ENCODE data around the gene CCDC177.

The CCDC177 gene

GRCh38 chr14:69613312-69614073 lies 38.8 kb upstream of the CCDC177 start:
- TF ChIP-seq ZBTB6 (tag by site-specific recombination; IDR thresholded peaks at IDR 0.05), result no peak
- peak; percentile 44 for TF ChIP-seq FEZF1 (tag by site-specific recombination; IDR thresholded peaks at IDR 0.05)
- TF ChIP-seq ZNF24 (tag by site-specific recombination; IDR thresholded peaks at IDR 0.05), result peak; percentile 75; the same call in 1 of the 2 replicates
- ChIA-PET POLR2A (interaction anchor here (0.7 kb wide), 1 partner anchor 15 kb away, joined by 3 read pairs; no protein-coding TSS in a partner anchor), CTCF (interaction anchor here (0.7 to 1.6 kb wide), 2 partner anchors 25 to 114 kb away, joined by 3 to 6 read pairs; no protein-coding TSS in a partner anchor)
- H3K4me1 ChIP-seq (ENCODE audit: control insufficient read depth, insufficient read depth, low read length), result peaks cover 25% of the 10 kb centered on the region
- H3K9me3 ChIP-seq (ENCODE audit: control insufficient read depth, insufficient read depth, low read depth, low read length), result no peaks in the 10 kb centered on the region
- no peak overlapping the region for H3K27ac ChIP-seq (ENCODE audit: extremely low read depth, low read depth, low read length)
- H3K36me3 ChIP-seq (ENCODE audit: control insufficient read depth in 2 of 2, insufficient read depth in 1 of 2, low read length in 2 of 2), result no peaks in the 10 kb centered on the region
- H3K4me3 ChIP-seq (ENCODE audit: low read depth, low read length), result no peak overlapping the region

- ChIA-PET CTCF (interaction anchor here (1.6 kb wide), 1 partner anchor 114 kb away, joined by 6 read pairs; no protein-coding TSS in a partner anchor), POLR2A (interaction anchor here (0.7 kb wide), 1 partner anchor 16 kb away, joined by 3 read pairs; no protein-coding TSS in a partner anchor)
- peak overlapping the region; percentile 73; the same call in 1 of the 2 replicates for H3K27ac ChIP-seq (ENCODE audit: extremely low read depth, low read depth, low read length)
- no peaks in the 10 kb centered on the region for H3K9me3 ChIP-seq (ENCODE audit: control insufficient read depth, insufficient read depth, low read depth, low read length)
- peaks cover 25% of the 10 kb centered on the region for H3K4me1 ChIP-seq (ENCODE audit: control insufficient read depth, insufficient read depth, low read length)
- no peaks in the 10 kb centered on the region for H3K36me3 ChIP-seq (ENCODE audit: control insufficient read depth in 2 of 2, insufficient read depth in 1 of 2, low read length in 2 of 2)
- TF ChIP-seq ZBTB6 (tag by site-specific recombination; IDR thresholded peaks at IDR 0.05) (no peak), ZNF555 (tag by site-specific recombination; conservative IDR thresholded peaks at IDR 0.05) (no peak), ZNF354C (tag by site-specific recombination; IDR thresholded peaks at IDR 0.05; ENCODE audit: borderline replicate concordance, low read depth) (no peak), ZIC2 (tag by site-specific recombination; IDR thresholded peaks at IDR 0.05) (0 out of 2 replicates have a peak, but pooled peaks have one; percentile 6), CTCF (tag by site-specific recombination; IDR thresholded peaks at IDR 0.05) (peak; percentile 31; the same call in 1 of the 2 replicates), ZNF426 (tag by site-specific recombination; IDR thresholded peaks at IDR 0.05) (no peak), RBAK (tag by site-specific recombination; IDR thresholded peaks at IDR 0.05) (no peak), ZNF610 (tag by site-specific recombination; IDR thresholded peaks at IDR 0.05; ENCODE audit: borderline replicate concordance) (no peak), ZNF341 (tag by site-specific recombination; IDR thresholded peaks at IDR 0.05; ENCODE audit: low read depth) (0 out of 2 replicates have a peak, but pooled peaks have one; percentile 10), FEZF1 (tag by site-specific recombination; IDR thresholded peaks at IDR 0.05) (no peak), GLIS2 (tag by site-specific recombination; IDR thresholded peaks at IDR 0.05) (no peak), ZNF157 (tag by site-specific recombination; IDR thresholded peaks at IDR 0.05) (no peak), KLF9 (tag by site-specific recombination; IDR thresholded peaks at IDR 0.05; ENCODE audit: low read depth) (no peak), ZNF23 (tag by site-specific recombination; IDR thresholded peaks at IDR 0.05; ENCODE audit: borderline replicate concordance) (no peak), SETDB1 (IDR thresholded peaks at IDR 0.05; ENCODE audit: insufficient read length, low read length) (no peak), ZNF169 (tag by site-specific recombination; IDR thresholded peaks at IDR 0.05) (no peak)
- H3K4me3 ChIP-seq (ENCODE audit: low read depth, low read length), result peak overlapping the region; percentile 72
These were observed 38.1 kb upstream of the CCDC177 start for GRCh38 chr14:69612783-69613130.

Measured in HEK293 (cell line).